NCI-H82 treated with DMSO at 0.1 percent for 48 hours (cell line): ENCODE results near the gene ARL8A.

Source experiments
- DNase-seq: peaks from one replicate; lab custom pipeline; 2025; ENCODE audit not compliant: unreplicated experiment; lab: John Stamatoyannopoulos, UW

Gene ARL8A

GRCh38 chr1:202084791-202085681 lies 59.5 kb downstream of the ARL8A start:
- DNase-seq, result no peak
